ENCODE data around the gene RPN1.
"Not testable (repeated sequence)": the region's sequence is repeated elsewhere in the genome, so short reads cannot be mapped to it uniquely, and the experiment has no call there.

RPN1 gene

DNA sequence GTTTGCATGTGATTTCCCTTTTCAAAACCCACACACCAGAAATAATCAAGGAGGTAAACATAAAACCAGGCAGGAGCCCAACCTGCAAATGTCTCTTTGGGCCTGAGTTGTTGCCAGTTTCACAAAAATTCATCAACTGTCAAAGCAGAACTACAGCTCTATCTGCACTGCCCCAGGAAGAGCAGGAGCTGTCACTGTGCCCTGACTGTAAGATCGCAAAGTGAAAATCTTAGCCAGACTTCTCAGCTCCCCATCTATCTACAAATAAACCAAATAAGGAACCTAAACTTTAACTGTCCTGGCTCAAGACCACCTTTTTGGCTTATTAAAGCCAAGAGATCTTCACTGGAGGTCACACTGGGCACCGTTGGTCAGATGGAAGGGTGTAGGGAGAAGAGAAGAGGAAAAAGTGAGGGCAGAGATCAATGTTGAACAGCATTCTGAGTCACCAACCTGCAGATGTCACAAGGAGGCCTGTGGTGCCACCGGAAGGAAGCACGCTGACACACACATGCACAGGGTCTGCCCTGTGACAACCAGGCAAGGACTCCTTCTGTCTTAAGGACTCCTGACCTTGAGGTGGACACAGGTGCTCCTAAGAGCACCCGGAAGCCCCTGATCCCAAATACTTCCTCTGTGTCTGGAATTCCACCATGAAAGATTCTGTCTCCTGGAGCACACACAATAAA, 58.7 kb downstream of the RPN1 start:
- Mint-ChIP-seq H3K9me3 (peaks cover 26% of the 10 kb centered on the region), H3K4me3 (no peak overlapping the region), H3K27me3 (ENCODE audit: low read depth, poor library complexity) (peaks cover 19% of the 10 kb centered on the region), H3K27ac (no peak overlapping the region), H3K36me3 (ENCODE audit: low read depth) (peaks cover 12% of the 10 kb centered on the region), H3K4me1 (peaks cover 12% of the 10 kb centered on the region)
- TF ChIP-seq CTCF (IDR thresholded peaks at IDR 0.05): no peak
- no peak for DNase-seq

DNA sequence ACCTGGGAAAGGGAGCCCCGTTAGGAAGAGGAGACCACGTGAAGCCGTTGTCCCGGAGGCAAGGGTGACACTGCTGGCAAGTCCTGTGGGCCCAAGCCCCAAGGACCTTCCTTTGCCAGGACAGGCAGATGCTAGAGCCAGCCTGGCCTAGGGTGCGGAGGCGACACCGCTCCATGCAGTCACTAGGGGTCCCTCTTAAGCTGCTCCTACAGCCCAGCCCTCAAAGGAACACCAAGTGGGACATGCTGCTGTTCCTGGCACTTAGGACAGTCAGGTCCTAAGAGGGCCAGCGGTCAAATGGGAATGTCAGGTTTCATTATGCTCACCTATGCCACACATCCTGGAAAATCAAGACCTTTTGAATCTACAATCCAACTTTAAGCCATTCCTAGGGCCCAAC, 59.7 kb downstream of the RPN1 start:
- Mint-ChIP-seq H3K4me1 (peaks cover 12% of the 10 kb centered on the region), H3K27me3 (ENCODE audit: low read depth, poor library complexity) (peaks cover 23% of the 10 kb centered on the region), H3K9me3 (peaks cover 26% of the 10 kb centered on the region), H3K4me3 (no peak overlapping the region), H3K27ac (no peak overlapping the region), H3K36me3 (ENCODE audit: low read depth) (peaks cover 12% of the 10 kb centered on the region)
- peak; percentile 13 for TF ChIP-seq CTCF (IDR thresholded peaks at IDR 0.05)
- DNase-seq: no peak

GRCh38 chr3:128589985-128590384, 60.6 kb downstream of the RPN1 start:
- Mint-ChIP-seq H3K27me3 (ENCODE audit: low read depth, poor library complexity) (peaks cover 26% of the 10 kb centered on the region), H3K36me3 (ENCODE audit: low read depth) (peaks cover 12% of the 10 kb centered on the region), H3K9me3 (peaks cover 26% of the 10 kb centered on the region)
- H3K27ac Mint-ChIP-seq, H3K4me1 Mint-ChIP-seq, DNase-seq, H3K4me3 Mint-ChIP-seq: not testable (repeated sequence)

DNA sequence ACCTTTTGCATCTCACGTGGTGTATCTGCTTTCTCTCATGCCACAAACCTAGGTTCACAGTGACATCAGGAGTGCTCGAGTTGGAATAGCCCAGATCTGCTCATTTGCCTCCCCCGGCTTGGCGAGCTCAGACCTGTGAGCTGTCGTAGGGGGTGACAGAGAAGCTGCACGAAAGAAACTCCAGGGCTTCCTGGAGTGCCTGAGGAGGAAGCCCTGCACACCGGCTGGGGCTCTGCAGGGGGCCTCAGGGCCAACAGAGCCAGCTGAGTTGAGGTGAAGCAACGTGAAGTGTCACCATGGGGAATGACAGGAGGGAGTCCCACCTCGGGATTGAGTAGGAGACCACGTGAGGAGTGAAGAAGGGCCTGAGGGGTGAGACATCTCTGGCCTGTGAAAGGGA, 62.5 kb downstream of the RPN1 start:
- DNase-seq: no peak
- Mint-ChIP-seq H3K4me1 (peaks cover 12% of the 10 kb centered on the region), H3K9me3 (peaks cover 26% of the 10 kb centered on the region), H3K27ac (no peak overlapping the region), H3K27me3 (ENCODE audit: low read depth, poor library complexity) (peaks cover 26% of the 10 kb centered on the region), H3K36me3 (ENCODE audit: low read depth) (peaks cover 12% of the 10 kb centered on the region), H3K4me3 (no peak overlapping the region)
- TF ChIP-seq CTCF (IDR thresholded peaks at IDR 0.05): no peak

DNA sequence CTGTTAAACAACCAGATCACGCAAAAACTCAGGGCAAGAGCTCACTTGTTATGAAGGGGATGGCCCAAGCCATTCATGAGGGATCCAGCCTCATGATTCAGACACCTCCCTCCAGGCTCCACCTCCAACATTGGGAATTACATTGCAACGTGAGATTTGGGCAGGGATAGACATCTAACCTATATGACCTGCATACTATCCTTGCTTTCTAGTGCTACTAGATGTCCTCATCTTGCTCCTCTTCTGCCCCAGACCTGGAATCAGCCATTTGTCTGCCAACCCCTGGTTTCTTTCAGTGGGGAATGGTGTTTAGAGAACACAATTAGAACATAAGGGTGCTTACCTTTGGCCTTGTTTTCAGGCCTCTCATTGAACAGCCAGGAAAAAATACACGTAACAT, 63.2 kb downstream of the RPN1 start:
- Mint-ChIP-seq H3K27ac (no peak overlapping the region), H3K27me3 (ENCODE audit: low read depth, poor library complexity) (peaks cover 30% of the 10 kb centered on the region), H3K4me1 (peaks cover 12% of the 10 kb centered on the region), H3K36me3 (ENCODE audit: low read depth) (peaks cover 12% of the 10 kb centered on the region), H3K4me3 (no peak overlapping the region), H3K9me3 (peaks cover 26% of the 10 kb centered on the region)
- TF ChIP-seq CTCF (IDR thresholded peaks at IDR 0.05): no peak
- DNase-seq: no peak

- peaks cover 26% of the 10 kb centered on the region for H3K9me3 Mint-ChIP-seq
- not testable (repeated sequence) for H3K4me3 Mint-ChIP-seq, H3K27ac Mint-ChIP-seq, DNase-seq
- H3K4me1 Mint-ChIP-seq: peaks cover 12% of the 10 kb centered on the region
- peaks cover 12% of the 10 kb centered on the region for H3K36me3 Mint-ChIP-seq (ENCODE audit: low read depth)
- peaks cover 30% of the 10 kb centered on the region for H3K27me3 Mint-ChIP-seq (ENCODE audit: low read depth, poor library complexity)
Measured at GRCh38 chr3:128586932-128587331, 63.7 kb downstream of the RPN1 start.

DNA sequence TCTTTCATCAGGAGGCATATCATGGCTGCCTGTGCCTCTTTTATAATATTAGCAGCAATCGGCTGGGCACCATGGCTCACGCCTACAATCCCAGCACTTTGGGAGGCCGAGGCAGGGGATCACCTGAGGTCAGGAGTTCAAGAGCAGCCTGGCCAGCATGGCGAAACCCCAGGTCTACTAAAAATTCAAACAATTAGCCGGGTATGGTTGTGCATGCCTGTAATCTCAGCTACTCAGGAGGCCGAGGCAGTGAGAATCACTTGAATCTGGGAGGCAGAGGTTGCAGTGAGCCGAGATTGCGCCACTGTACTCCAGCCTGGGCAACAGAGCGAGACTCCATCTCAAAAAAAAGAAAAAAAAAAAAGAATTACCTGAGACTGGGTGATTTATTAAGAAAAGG, 64.2 kb downstream of the RPN1 start:
- not testable (repeated sequence) for H3K4me3 Mint-ChIP-seq, DNase-seq, H3K27ac Mint-ChIP-seq
- H3K9me3 Mint-ChIP-seq: peaks cover 26% of the 10 kb centered on the region
- H3K36me3 Mint-ChIP-seq (ENCODE audit: low read depth): peaks cover 12% of the 10 kb centered on the region
- peaks cover 30% of the 10 kb centered on the region for H3K27me3 Mint-ChIP-seq (ENCODE audit: low read depth, poor library complexity)
- peaks cover 12% of the 10 kb centered on the region for H3K4me1 Mint-ChIP-seq
